Mesenchymal stem cell (in vitro differentiated cells and primary cell): ENCODE results near the gene LDHAL6A.

Experiments
- DNase-seq: peaks from one replicate; pipeline ENCODE4 v3.0.0-alpha.2; 2013
- H2AFZ ChIP-seq: one replicate; pipeline ENCODE4 v1.6.1; 2013; ENCODE audit warnings: low read depth, mild to moderate bottlenecking, control low read depth, inconsistent platforms, low read length, moderate library complexity
- H2AK5ac ChIP-seq: 2 replicates; pipeline ENCODE4 v1.6.1; 2013; ENCODE audit warnings: low read length, moderate library complexity, mild to moderate bottlenecking, inconsistent platforms; ENCODE audit not compliant: severe bottlenecking
- H2BK120ac ChIP-seq: one replicate; pipeline ENCODE4 v1.6.1; 2013; ENCODE audit warnings: low read depth, mild to moderate bottlenecking, inconsistent platforms, low read length, moderate library complexity
- H2BK12ac ChIP-seq, 2 experiments: one replicate each; pipeline ENCODE4 v1.6.1; 2013; ENCODE audit warnings: inconsistent platforms in 2 of 2, low read length in 2 of 2, mild to moderate bottlenecking in 2 of 2, moderate library complexity in 2 of 2, control low read depth in 1 of 2
- H2BK15ac ChIP-seq: one replicate; pipeline ENCODE4 v1.6.1; 2013; ENCODE audit warnings: mild to moderate bottlenecking, low read depth, inconsistent platforms; ENCODE audit not compliant: poor library complexity, severe bottlenecking
- H2BK5ac ChIP-seq: 2 replicates; pipeline ENCODE4 v1.6.1; 2013; ENCODE audit warnings: low read depth, mild to moderate bottlenecking, low read length, control low read depth, inconsistent platforms; ENCODE audit not compliant: poor library complexity, severe bottlenecking
- H3K14ac ChIP-seq, 2 experiments: one replicate each; pipeline ENCODE4 v1.6.1; 2013; ENCODE audit warnings: inconsistent platforms in 2 of 2, low read length in 2 of 2, control low read depth in 1 of 2, mild to moderate bottlenecking in 1 of 2, moderate library complexity in 1 of 2
- H3K18ac ChIP-seq, 2 experiments: one replicate each; pipeline ENCODE4 v1.6.1; 2013; ENCODE audit warnings: inconsistent platforms in 2 of 2, low read length in 2 of 2, control low read depth in 1 of 2, low read depth in 1 of 2, mild to moderate bottlenecking in 1 of 2
- H3K23ac ChIP-seq, 2 experiments: one replicate each; pipeline ENCODE4 v1.6.1; 2013; ENCODE audit warnings: inconsistent platforms in 2 of 2, low read length in 2 of 2, mild to moderate bottlenecking in 2 of 2, moderate library complexity in 2 of 2, control low read depth in 1 of 2
- H3K27ac ChIP-seq: 2 replicates; pipeline ENCODE4 v1.5.1; 2013; ENCODE audit warnings: mild to moderate bottlenecking, moderate library complexity, low read length, control low read depth, inconsistent platforms; ENCODE audit not compliant: poor library complexity, severe bottlenecking
- H3K27me3 ChIP-seq, 2 experiments: 2 replicates each; pipeline versions ENCODE4 v1.6.1 to v1.7.0; 2013; ENCODE audit warnings: low read length in 2 of 2, mild to moderate bottlenecking in 2 of 2, moderate library complexity in 2 of 2, control low read depth in 1 of 2, inconsistent platforms in 1 of 2; ENCODE audit not compliant: control insufficient read depth in 1 of 2, insufficient read depth in 1 of 2
- H3K36me3 ChIP-seq, 2 experiments: 2 replicates each; pipeline versions ENCODE4 v1.6.1 to v1.7.0; 2013; ENCODE audit warnings: low read length in 2 of 2, control low read depth in 1 of 2, inconsistent platforms in 1 of 2, low read depth in 1 of 2, mild to moderate bottlenecking in 1 of 2; ENCODE audit not compliant: insufficient read depth in 2 of 2, control insufficient read depth in 1 of 2
- H3K4ac ChIP-seq, 2 experiments: one replicate each; pipeline ENCODE4 v1.6.1; 2013; ENCODE audit warnings: inconsistent platforms in 2 of 2, low read length in 2 of 2, mild to moderate bottlenecking in 2 of 2, moderate library complexity in 2 of 2, control low read depth in 1 of 2, low read depth in 1 of 2
- H3K4me1 ChIP-seq: 2 replicates; pipeline ENCODE4 v1.6.1; 2013; ENCODE audit warnings: low read depth, low read length, control low read depth; ENCODE audit not compliant: control insufficient read depth, insufficient read depth
- H3K4me2 ChIP-seq: 2 replicates; pipeline ENCODE4 v1.6.1; 2013; ENCODE audit warnings: low read length, mild to moderate bottlenecking, inconsistent platforms; ENCODE audit not compliant: poor library complexity, severe bottlenecking
- H3K4me3 ChIP-seq, 2 experiments: 2 replicates each; pipeline versions ENCODE4 v1.5.1 to v1.7.0; 2013; ENCODE audit warnings: low read length in 2 of 2, mild to moderate bottlenecking in 2 of 2, control low read depth in 1 of 2, low read depth in 1 of 2; ENCODE audit not compliant: insufficient read depth in 1 of 2
- H3K79me1 ChIP-seq: replicated peaks from 2 replicates; pipeline ENCODE4 v1.6.1; 2013; ENCODE audit warnings: mild to moderate bottlenecking, control low read depth, low read length, inconsistent platforms; ENCODE audit not compliant: poor library complexity, severe bottlenecking
- H3K9ac ChIP-seq: 2 replicates; pipeline ENCODE4 v1.7.0; 2013; ENCODE audit warnings: mild to moderate bottlenecking, low read length, moderate library complexity
- H3K9me3 ChIP-seq: 2 replicates; pipeline ENCODE4 v1.7.0; 2013; ENCODE audit warnings: mild to moderate bottlenecking, low read length; ENCODE audit not compliant: control insufficient read depth
- H4K8ac ChIP-seq: one replicate; pipeline ENCODE4 v1.6.1; 2013; ENCODE audit warnings: inconsistent platforms, mild to moderate bottlenecking, low read length, moderate library complexity
- H4K91ac ChIP-seq: one replicate; pipeline ENCODE4 v1.6.1; 2013; ENCODE audit warnings: mild to moderate bottlenecking, low read length, inconsistent platforms
- WGBS: methylation state at CpG from one replicate; pipeline ENCODE4 v1.1.7; 2013; ENCODE audit warnings: mixed read lengths; 5-methylcytosine and 5-hydroxymethylcytosine counted together

The LDHAL6A gene

GRCh38 chr11:18468059-18468458 is 12.4 kb downstream of the LDHAL6A start:
- Histone ChIP-seq H3K4ac (no peak overlapping the region), H3K4me2 (no peak overlapping the region), H2BK15ac (no peak overlapping the region), H3K27ac (no peak overlapping the region), H2AK5ac (no peak overlapping the region), H2BK120ac (no peak overlapping the region), H3K4me1 (no peaks in the 10 kb centered on the region), H4K91ac (no peak overlapping the region), H3K36me3 (peaks cover 3 to 7% of the 10 kb centered on the region in 2 experiments), H3K18ac (no peak overlapping the region), H4K8ac (no peak overlapping the region), H3K79me1 (no peaks in the 10 kb centered on the region), H3K9me3 (no peaks in the 10 kb centered on the region), H3K23ac (no peak overlapping the region), H2BK12ac (no peak overlapping the region), H3K14ac (no peak overlapping the region), H2AFZ (no peak overlapping the region), H3K4me3 (no peak overlapping the region), H2BK5ac (no peak overlapping the region), H3K27me3 (no peaks in the 10 kb centered on the region), H3K9ac (no peak overlapping the region)
- DNase-seq: no peak
- 86% methylated on average over 2 of the region's 2 CpGs for WGBS

- Histone ChIP-seq H4K8ac (no peak overlapping the region), H2BK15ac (no peak overlapping the region), H3K18ac (no peak overlapping the region), H3K36me3 (peaks cover 3 to 16% of the 10 kb centered on the region in 2 experiments), H3K79me1 (no peaks in the 10 kb centered on the region), H3K4me1 (no peaks in the 10 kb centered on the region), H3K14ac (no peak overlapping the region), H3K9me3 (no peaks in the 10 kb centered on the region), H3K4me3 (no peak overlapping the region), H3K4ac (no peak overlapping the region), H3K27ac (no peak overlapping the region), H2BK5ac (no peak overlapping the region), H3K23ac (no peak overlapping the region), H3K27me3 (no peaks in the 10 kb centered on the region), H2BK12ac (no peak overlapping the region), H4K91ac (no peak overlapping the region), H2AFZ (no peak overlapping the region), H3K9ac (no peak overlapping the region), H2AK5ac (no peak overlapping the region), H3K4me2 (no peak overlapping the region), H2BK120ac (no peak overlapping the region)
- 90% methylated on average over 5 of the region's 7 CpGs for WGBS
- DNase-seq: no peak
Measured at GRCh38 chr11:18468961-18469360, 13.3 kb downstream of the LDHAL6A start.

- no peak overlapping the region for H3K9ac ChIP-seq
- H2BK5ac ChIP-seq: no peak overlapping the region
- no peak overlapping the region for H2BK120ac ChIP-seq
- no peaks in the 10 kb centered on the region for H3K27me3 ChIP-seq
- H2AFZ ChIP-seq: no peak overlapping the region
- no peak overlapping the region for H3K23ac ChIP-seq
- no peak overlapping the region for H3K18ac ChIP-seq
- H2AK5ac ChIP-seq: no peak overlapping the region
- H3K9me3 ChIP-seq: no peaks in the 10 kb centered on the region
- H3K4me2 ChIP-seq: no peak overlapping the region
- H3K14ac ChIP-seq: no peak overlapping the region
- no peak overlapping the region for H3K27ac ChIP-seq
- H3K4me3 ChIP-seq: no peak overlapping the region
- WGBS: 91% methylated on average over 1 of the region's 3 CpGs
- no peak overlapping the region for H3K4ac ChIP-seq
- no peak overlapping the region for H2BK15ac ChIP-seq
- peaks cover 13 to 39% of the 10 kb centered on the region in 2 experiments for H3K36me3 ChIP-seq
- peaks cover 3% of the 10 kb centered on the region for H3K79me1 ChIP-seq
- no peak for DNase-seq
- H3K4me1 ChIP-seq: no peaks in the 10 kb centered on the region
- H4K91ac ChIP-seq: no peak overlapping the region
- no peak overlapping the region for H2BK12ac ChIP-seq
- H4K8ac ChIP-seq: no peak overlapping the region
Measured at GRCh38 chr11:18471995-18472394, 16.3 kb downstream of the LDHAL6A start.

GRCh38 chr11:18472587-18472986 is 16.9 kb downstream of the LDHAL6A start:
- Histone ChIP-seq H2BK15ac (no peak overlapping the region), H3K4me2 (no peak overlapping the region), H3K14ac (no peak overlapping the region), H3K18ac (no peak overlapping the region), H2AFZ (no peak overlapping the region), H3K27ac (no peak overlapping the region), H2AK5ac (no peak overlapping the region), H3K36me3 (peaks cover 16 to 45% of the 10 kb centered on the region in 2 experiments), H4K91ac (no peak overlapping the region), H2BK12ac (no peak overlapping the region), H4K8ac (no peak overlapping the region), H2BK5ac (no peak overlapping the region), H3K79me1 (peaks cover 3% of the 10 kb centered on the region), H3K4me1 (no peaks in the 10 kb centered on the region), H3K9ac (no peak overlapping the region), H2BK120ac (no peak overlapping the region), H3K4me3 (no peak overlapping the region), H3K27me3 (no peaks in the 10 kb centered on the region), H3K23ac (no peak overlapping the region), H3K9me3 (no peaks in the 10 kb centered on the region), H3K4ac (no peak overlapping the region)
- DNase-seq: no peak
